Keratinocyte (primary cell): Measurements from ENCODE around the gene CCSER1. TPM values are rescaled to one million over a fixed set of nuclear protein-coding genes. Genes with fewer than 3 reads are reported as not detected.

ENCODE experiments used
- DNase-seq: peaks from one replicate; pipeline ENCODE4 v3.0.0-alpha.2; 2011; ENCODE audit warnings: low read depth, missing footprints, low spot score
- FAIRE-seq: peaks from 2 replicates; lab custom pipeline; 2011; peaks lifted over from hg19 to GRCh38; lab: Jason Lieb, UNC
- H2AFZ ChIP-seq: 2 replicates; pipeline ENCODE4 v1.6.0; 2012; ENCODE audit warnings: low read length, control low read depth, inconsistent platforms; ENCODE audit not compliant: control insufficient read depth
- H3K27ac ChIP-seq: 2 replicates; pipeline ENCODE4 v1.5.1; 2011; ENCODE audit warnings: low read length; ENCODE audit not compliant: control insufficient read depth, insufficient read depth
- H3K27me3 ChIP-seq: 3 replicates; pipeline ENCODE4 v1.6.0; 2011; ENCODE audit warnings: low read length; ENCODE audit not compliant: control insufficient read depth, insufficient read depth; ENCODE audit errors: extremely low read depth
- H3K36me3 ChIP-seq, 2 experiments: 2 replicates in 1 of 2; 3 replicates in 1 of 2; pipeline ENCODE4 v1.5.1; 2011; ENCODE audit warnings: low read length in 2 of 2, mild to moderate bottlenecking in 1 of 2; ENCODE audit not compliant: control insufficient read depth in 2 of 2, insufficient read depth in 2 of 2; ENCODE audit errors: extremely low read depth in 1 of 2
- H3K4me1 ChIP-seq: 3 replicates; pipeline ENCODE4 v1.5.1; 2011; ENCODE audit warnings: low read length; ENCODE audit not compliant: control insufficient read depth, insufficient read depth; ENCODE audit errors: extremely low read depth
- H3K4me2 ChIP-seq: 3 replicates; pipeline ENCODE4 v1.6.0; 2011; ENCODE audit warnings: low read depth, low read length; ENCODE audit not compliant: control insufficient read depth, insufficient read depth; ENCODE audit errors: extremely low read depth
- H3K4me3 ChIP-seq, 3 experiments: fragments of 200-600 bp in 1 of 3; sonication (generic) in 1 of 3; 2 replicates in 2 of 3; 3 replicates in 1 of 3; pipeline ENCODE4 v1.5.1; 2011 to 2016; ENCODE audit warnings: low read length in 3 of 3, mild to moderate bottlenecking in 3 of 3, control low read depth in 2 of 3, inconsistent platforms in 1 of 3, low read depth in 1 of 3, mixed read lengths in 1 of 3, mixed run types in 1 of 3, moderate library complexity in 1 of 3; ENCODE audit not compliant: control insufficient read depth in 2 of 3, insufficient read depth in 2 of 3; ENCODE audit errors: extremely low read depth in 1 of 3
- H3K79me2 ChIP-seq: 2 replicates; pipeline ENCODE4 v1.6.0; 2012; ENCODE audit warnings: low read length; ENCODE audit not compliant: control insufficient read depth, insufficient read depth
- H3K9ac ChIP-seq: 3 replicates; pipeline ENCODE4 v1.6.0; 2011; ENCODE audit warnings: low read length; ENCODE audit not compliant: control insufficient read depth, insufficient read depth; ENCODE audit errors: extremely low read depth
- H3K9me1 ChIP-seq: 3 replicates; pipeline ENCODE4 v1.6.0; 2011; ENCODE audit warnings: low read length; ENCODE audit not compliant: control insufficient read depth, insufficient read depth; ENCODE audit errors: extremely low read depth
- H3K9me3 ChIP-seq: 2 replicates; pipeline ENCODE4 v1.5.1; 2012; ENCODE audit warnings: low read depth, low read length; ENCODE audit not compliant: control insufficient read depth
- H4K20me1 ChIP-seq: 3 replicates; pipeline ENCODE4 v1.6.0; 2011; ENCODE audit warnings: low read length; ENCODE audit not compliant: control insufficient read depth, insufficient read depth; ENCODE audit errors: extremely low read depth
- CTCF ChIP-seq, 3 experiments: IDR thresholded peaks in 1 of 3; conservative IDR thresholded peaks in 1 of 3; optimal IDR thresholded peaks in 1 of 3; 2 replicates in 2 of 3; 3 replicates in 1 of 3; pipeline versions ENCODE3 to v1.5.1; 2011; ENCODE audit warnings: low read length in 3 of 3, mild to moderate bottlenecking in 3 of 3, moderate library complexity in 2 of 3, control low read depth in 1 of 3, inconsistent platforms in 1 of 3; ENCODE audit not compliant: insufficient read depth in 2 of 3; ENCODE audit errors: extremely low read depth in 1 of 3
- EZH2 ChIP-seq: IDR thresholded peaks from one replicate; pipeline ENCODE4 v1.6.1; 2012; ENCODE audit warnings: inconsistent platforms, mild to moderate bottlenecking, low read length, moderate library complexity
- dilution Hi-C: fragments of 300-500 bp; cut with MboI; formaldehyde crosslinking; loops from one replicate; pipeline ENCODE4 v1.7.0; 2020; ENCODE audit warnings: low sequenced_read_pairs; ENCODE audit not compliant: extremely low pct_ligation_motif_present
- polyA plus RNA-seq, 5 experiments: library from polyadenylated mRNA; depleted of rRNA in 3 of 5; stranded (reverse) in 3 of 5; stranded (forward) in 1 of 5; unstranded in 1 of 5; fragments of >200 nt; gene quantifications; 1 replicate in 1 of 5; 2 replicates in 3 of 5; 3 replicates in 1 of 5; pipeline versions ENCODE4 v1.2.1 to v1.2.3, GENCODE V29; 2011 to 2012; ENCODE audit warnings: missing spikeins in 2 of 5, low read depth in 1 of 5, low replicate concordance in 1 of 5

The CCSER1 gene
- polyA plus RNA-seq, 1 donor (not counting 4 experiments of a cell fraction or from before 2014, with no cell fraction given), result 1.2 TPM

GRCh38 chr4:90421161-90421560, 294.0 kb downstream of the CCSER1 start:
- H3K36me3 ChIP-seq, result no peaks in the 10 kb centered on the region
- H3K79me2 ChIP-seq, result no peaks in the 10 kb centered on the region
- TF ChIP-seq CTCF (optimal IDR thresholded peaks at IDR 0.05 in 1 of 3, IDR thresholded peaks at IDR 0.05 in 1 of 3, conservative IDR thresholded peaks at IDR 0.05 in 1 of 3; ENCODE audit: extremely low read depth in 1 of 3, insufficient read depth in 2 of 3, low read length in 3 of 3), result no peak
- no peak for TF ChIP-seq EZH2
- no peaks in the 10 kb centered on the region for H3K9me3 ChIP-seq
- no peak overlapping the region for H3K9ac ChIP-seq
- H3K27ac ChIP-seq, result no peak overlapping the region
- no peak overlapping the region for H3K4me2 ChIP-seq
- no peak for FAIRE-seq
- no peaks in the 10 kb centered on the region for H3K27me3 ChIP-seq
- H4K20me1 ChIP-seq, result no peaks in the 10 kb centered on the region
- H3K4me1 ChIP-seq, result no peaks in the 10 kb centered on the region
- no peak overlapping the region for H3K4me3 ChIP-seq
- no peak for DNase-seq
- H2AFZ ChIP-seq, result no peak overlapping the region
- dilution Hi-C loops, result no loop called here
- no peaks in the 10 kb centered on the region for H3K9me1 ChIP-seq

GRCh38 chr4:90425893-90426292, 298.7 kb downstream of the CCSER1 start:
- FAIRE-seq (no peak), DNase-seq (no peak)
- Histone ChIP-seq H3K27ac (no peak overlapping the region), H3K9ac (no peak overlapping the region), H4K20me1 (no peaks in the 10 kb centered on the region), H3K4me1 (no peaks in the 10 kb centered on the region), H3K79me2 (no peaks in the 10 kb centered on the region), H3K4me3 (no peak overlapping the region), H2AFZ (no peak overlapping the region), H3K9me1 (no peaks in the 10 kb centered on the region), H3K27me3 (no peaks in the 10 kb centered on the region), H3K4me2 (no peak overlapping the region), H3K9me3 (no peaks in the 10 kb centered on the region), H3K36me3 (no peaks in the 10 kb centered on the region)
- dilution Hi-C loops, result no loop called here
- TF ChIP-seq CTCF (optimal IDR thresholded peaks at IDR 0.05 in 1 of 3, IDR thresholded peaks at IDR 0.05 in 1 of 3, conservative IDR thresholded peaks at IDR 0.05 in 1 of 3; ENCODE audit: extremely low read depth in 1 of 3, insufficient read depth in 2 of 3, low read length in 3 of 3) (no peak), EZH2 (no peak)
